H9 (cell line): ENCODE data around the gene CCDC78. TPM values are rescaled to one million over a fixed set of nuclear protein-coding genes. Genes with fewer than 3 reads are reported as not detected.

Experiments used
- DNase-seq: peaks from one replicate; pipeline ENCODE4 v3.0.0-alpha.2; 2017
- H2AFZ ChIP-seq: one replicate; pipeline ENCODE4 v1.6.1; 2013; ENCODE audit warnings: mild to moderate bottlenecking, low read length, control low read depth, moderate library complexity
- H2AK5ac ChIP-seq: 2 replicates; pipeline ENCODE4 v1.6.1; 2013; ENCODE audit warnings: low read length, control low read depth, mixed read lengths; ENCODE audit not compliant: insufficient read length
- H2BK120ac ChIP-seq: one replicate; pipeline ENCODE4 v1.6.1; 2013; ENCODE audit warnings: low read depth, mild to moderate bottlenecking, low read length, control low read depth, inconsistent platforms; ENCODE audit not compliant: poor library complexity, severe bottlenecking
- H2BK12ac ChIP-seq: 2 replicates; pipeline ENCODE4 v1.6.1; 2013; ENCODE audit warnings: low read length, control low read depth, mixed read lengths, low read depth; ENCODE audit not compliant: insufficient read length
- H2BK15ac ChIP-seq: 2 replicates; pipeline ENCODE4 v1.6.1; 2013; ENCODE audit warnings: low read depth, low read length, control low read depth
- H2BK20ac ChIP-seq: one replicate; pipeline ENCODE4 v1.6.1; 2013; ENCODE audit warnings: low read depth, mild to moderate bottlenecking, low read length, control low read depth, inconsistent platforms; ENCODE audit not compliant: poor library complexity, severe bottlenecking
- H2BK5ac ChIP-seq: 2 replicates; pipeline ENCODE4 v1.6.1; 2013; ENCODE audit warnings: low read length, control low read depth, mixed read lengths; ENCODE audit not compliant: insufficient read length
- H3K14ac ChIP-seq: 2 replicates; pipeline ENCODE4 v1.6.1; 2013; ENCODE audit warnings: low read length, control low read depth; ENCODE audit not compliant: insufficient read depth
- H3K18ac ChIP-seq: 2 replicates; pipeline ENCODE4 v1.6.1; 2013; ENCODE audit warnings: low read depth, mild to moderate bottlenecking, mixed read lengths, low read length, control low read depth; ENCODE audit not compliant: insufficient read length
- H3K23ac ChIP-seq: 2 replicates; pipeline ENCODE4 v1.6.1; 2013; ENCODE audit warnings: low read length, control low read depth, mixed read lengths, low read depth; ENCODE audit not compliant: insufficient read length
- H3K23me2 ChIP-seq: 2 replicates; pipeline ENCODE4 v1.6.1; 2013; ENCODE audit warnings: low read depth, mild to moderate bottlenecking, mixed read lengths, low read length, control low read depth; ENCODE audit not compliant: insufficient read length, poor library complexity, severe bottlenecking
- H3K27ac ChIP-seq: 2 replicates; pipeline ENCODE4 v1.5.1; 2013; ENCODE audit warnings: low read length, control low read depth, mixed read lengths, low read depth; ENCODE audit not compliant: insufficient read length
- H3K27me3 ChIP-seq: 2 replicates; pipeline ENCODE4 v1.6.1; 2013; ENCODE audit warnings: low read length, control low read depth, inconsistent platforms; ENCODE audit not compliant: insufficient read depth
- H3K4ac ChIP-seq: 2 replicates; pipeline ENCODE4 v1.6.1; 2013; ENCODE audit warnings: low read depth, mild to moderate bottlenecking, control low read depth, inconsistent platforms, low read length, moderate library complexity
- H3K4me1 ChIP-seq: 2 replicates; pipeline ENCODE4 v1.6.1; 2013; ENCODE audit warnings: low read length, control low read depth, inconsistent platforms; ENCODE audit not compliant: insufficient read depth
- H3K4me2 ChIP-seq: 2 replicates; pipeline ENCODE4 v1.6.1; 2013; ENCODE audit warnings: low read length, control low read depth, mixed read lengths; ENCODE audit not compliant: insufficient read length, insufficient read depth
- H3K56ac ChIP-seq: 2 replicates; pipeline ENCODE4 v1.6.1; 2013; ENCODE audit warnings: low read depth, mild to moderate bottlenecking, mixed read lengths, low read length, control low read depth; ENCODE audit not compliant: insufficient read length
- H3K79me1 ChIP-seq: 2 replicates; pipeline ENCODE4 v1.6.1; 2013; ENCODE audit warnings: low read depth, mild to moderate bottlenecking, moderate library complexity, low read length, control low read depth, inconsistent platforms; ENCODE audit not compliant: insufficient read depth, poor library complexity, severe bottlenecking
- H3K79me2 ChIP-seq: 2 replicates; pipeline ENCODE4 v1.6.1; 2013; ENCODE audit warnings: low read length, control low read depth, inconsistent platforms; ENCODE audit not compliant: insufficient read depth
- H3K9ac ChIP-seq: 2 replicates; pipeline ENCODE4 v1.6.1; 2013; ENCODE audit warnings: low read length, control low read depth, mixed read lengths; ENCODE audit not compliant: insufficient read length; ENCODE audit errors: extremely low read depth
- H3K9me3 ChIP-seq: one replicate; pipeline ENCODE4 v1.6.1; 2013; ENCODE audit warnings: low read depth, low read length, inconsistent platforms; ENCODE audit not compliant: control insufficient read depth
- H3T11ph ChIP-seq: one replicate; pipeline ENCODE4 v1.6.1; 2013; ENCODE audit warnings: mild to moderate bottlenecking, low read length, control low read depth, inconsistent platforms
- H4K20me1 ChIP-seq: one replicate; pipeline ENCODE4 v1.6.1; 2013; ENCODE audit not compliant: control insufficient read depth, insufficient read length, insufficient read depth
- H4K5ac ChIP-seq: 2 replicates; pipeline ENCODE4 v1.6.1; 2013; ENCODE audit warnings: low read depth, mild to moderate bottlenecking, mixed read lengths, low read length, control low read depth; ENCODE audit not compliant: insufficient read length
- H4K8ac ChIP-seq: replicated peaks from 2 replicates; pipeline ENCODE4 v1.6.1; 2013; ENCODE audit warnings: low read length, control low read depth, mixed read lengths, low read depth; ENCODE audit not compliant: insufficient read length
- H4K91ac ChIP-seq: 2 replicates; pipeline ENCODE4 v1.6.1; 2013; ENCODE audit warnings: low read depth, mild to moderate bottlenecking, moderate library complexity, mixed read lengths, low read length, control low read depth; ENCODE audit not compliant: insufficient read length
- H3K27ac Mint-ChIP-seq, 3 experiments: 2 replicates in 2 of 3; 3 replicates in 1 of 3; pipeline ENCODE4 v1.8.0; 2020 to 2021; ENCODE audit warnings: mixed read lengths in 3 of 3, mild to moderate bottlenecking in 1 of 3, moderate library complexity in 1 of 3
- H3K27me3 Mint-ChIP-seq: 2 replicates; pipeline ENCODE4 v1.8.0; 2021; ENCODE audit warnings: low read depth, mild to moderate bottlenecking, moderate library complexity, mixed read lengths
- H3K36me3 Mint-ChIP-seq, 3 experiments: 2 replicates in 2 of 3; 3 replicates in 1 of 3; pipeline ENCODE4 v1.8.0; 2020 to 2021; ENCODE audit warnings: low read depth in 3 of 3, mixed read lengths in 3 of 3; ENCODE audit not compliant: insufficient read depth in 1 of 3
- H3K4me1 Mint-ChIP-seq, 2 experiments: 2 replicates each; pipeline ENCODE4 v1.8.0; 2020; ENCODE audit warnings: mixed read lengths in 2 of 2
- H3K4me3 Mint-ChIP-seq, 2 experiments: 2 replicates in 1 of 2; 3 replicates in 1 of 2; pipeline ENCODE4 v1.8.0; 2020 to 2021; ENCODE audit warnings: mild to moderate bottlenecking in 2 of 2, mixed read lengths in 2 of 2, moderate library complexity in 1 of 2
- H3K9me3 Mint-ChIP-seq, 2 experiments: 2 replicates in 1 of 2; 3 replicates in 1 of 2; pipeline ENCODE4 v1.8.0; 2020; ENCODE audit warnings: mild to moderate bottlenecking in 2 of 2, mixed read lengths in 2 of 2, moderate library complexity in 1 of 2
- CTCF ChIP-seq: fragments of 200-600 bp; sonication (generic); conservative IDR thresholded peaks from 3 replicates; pipeline ENCODE4 v1.8.0; 2021; ENCODE audit warnings: antibody characterized with exemption, mild to moderate bottlenecking
- WGBS: extraction: QIAGEN DNeasy Blood & Tissue Kit; methylation state at CpG from one replicate; pipeline ENCODE4 v1.1.7; 2013; ENCODE audit warnings: missing lambda C conversion rate, low lambda C conversion rate, mixed read lengths; ENCODE audit not compliant: insufficient read length; ENCODE audit errors: extremely low coverage; 5-methylcytosine and 5-hydroxymethylcytosine counted together
- total RNA-seq: library from RNA; stranded (reverse); gene quantifications from 2 replicates; pipeline ENCODE4 v1.2.1, GENCODE V29; 2021

CCDC78 gene
- total RNA-seq, 1 experiment from 2014 or later = 12.1 TPM

- no peak overlapping the region for H4K8ac ChIP-seq
- no peaks in the 10 kb centered on the region for H3K9me3 Mint-ChIP-seq
- no peak overlapping the region for H3T11ph ChIP-seq
- H3K9ac ChIP-seq = no peak overlapping the region
- no CpG with 5 or more reads among the region's 13 CpGs for WGBS
- H3K18ac ChIP-seq = no peak overlapping the region
- H2BK20ac ChIP-seq = no peak overlapping the region
- no peaks in the 10 kb centered on the region for H3K79me1 ChIP-seq
- H2AFZ ChIP-seq = no peak overlapping the region
- no peak overlapping the region for H3K27ac ChIP-seq
- TF ChIP-seq CTCF = peak; percentile 45; the same call in 2 of the 3 replicates
- no peak overlapping the region; a peak in 1 of 5 replicates for H3K4me3 Mint-ChIP-seq
- H3K9me3 ChIP-seq = no peaks in the 10 kb centered on the region
- H2BK120ac ChIP-seq = no peak overlapping the region
- H3K4me1 ChIP-seq = no peaks in the 10 kb centered on the region
- H3K23ac ChIP-seq = no peak overlapping the region
- H4K20me1 ChIP-seq = no peaks in the 10 kb centered on the region
- H2BK15ac ChIP-seq = no peak overlapping the region
- H3K27me3 ChIP-seq = no peaks in the 10 kb centered on the region
- H3K27me3 Mint-ChIP-seq = no peaks in the 10 kb centered on the region
- H3K23me2 ChIP-seq = peaks cover 4% of the 10 kb centered on the region
- peaks cover 2 to 6% of the 10 kb centered on the region in 2 experiments; a peak in 3 of 4 replicates for H3K4me1 Mint-ChIP-seq
- no peak for DNase-seq
- H4K5ac ChIP-seq = no peak overlapping the region
- no peak overlapping the region for H3K27ac Mint-ChIP-seq
- no peak overlapping the region for H3K4ac ChIP-seq
- H3K79me2 ChIP-seq = no peaks in the 10 kb centered on the region
- H3K56ac ChIP-seq = no peak overlapping the region
- H3K14ac ChIP-seq = no peak overlapping the region
- H2AK5ac ChIP-seq = no peak overlapping the region
- no peak overlapping the region for H2BK12ac ChIP-seq
- peaks cover 5 to 35% (median 21%) of the 10 kb centered on the region in 3 experiments; a peak in 6 of 7 replicates for H3K36me3 Mint-ChIP-seq
- H2BK5ac ChIP-seq = no peak overlapping the region
- no peak overlapping the region for H4K91ac ChIP-seq
- H3K4me2 ChIP-seq = no peak overlapping the region
Measured at GRCh38 chr16:732936-733335, 6.7 kb upstream of the CCDC78 start.
